Stimulated activated CD8-positive, alpha-beta memory T cell treated with anti-CD3 and anti-CD28 coated beads, Interleukin-7, amount 100 ng/mL, for 1 hour (primary cell): Measurements from ENCODE around the gene VWA8.

Experiments used
- DNase-seq, 2 donors: peaks; one replicate each; pipeline ENCODE4 v3.0.0-alpha.2; 2020; ENCODE audit warnings: low read depth in 2 of 2

The VWA8 gene

GRCh38 chr13:41802684-41803444, 158.0 kb downstream of the VWA8 start:
- DNase-seq: no peak

DNA sequence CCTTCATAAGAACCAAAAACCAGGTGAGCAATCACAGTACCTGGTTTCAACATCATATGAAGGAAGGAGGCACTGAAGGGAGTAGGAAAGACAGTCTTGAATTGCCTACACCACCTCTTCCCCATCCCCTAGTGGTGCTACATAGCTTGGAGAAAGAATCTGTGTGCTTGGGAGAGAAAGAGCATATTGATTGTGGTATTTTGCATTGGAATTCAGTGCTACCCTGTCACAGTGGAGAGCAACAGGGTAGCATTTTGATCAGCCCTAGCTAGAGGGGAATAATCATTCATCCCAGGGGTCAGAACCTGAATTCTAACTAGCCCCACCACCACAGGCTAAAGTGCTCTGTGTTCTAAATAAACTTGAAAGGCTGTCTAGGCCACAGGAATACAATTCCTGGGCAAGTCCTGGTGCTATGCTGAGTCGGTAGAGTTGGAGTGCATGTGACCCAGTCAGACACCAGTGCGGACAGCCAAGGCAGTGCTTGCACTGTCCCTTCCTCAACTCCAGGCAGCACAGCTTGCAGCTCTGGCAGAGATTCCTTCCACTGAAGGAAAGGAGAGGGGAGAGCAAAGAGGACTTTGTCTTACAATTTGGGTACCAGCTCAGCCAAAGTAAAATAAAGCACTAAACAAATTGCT, 158.7 kb downstream of the VWA8 start:
- no peak for DNase-seq

DNA sequence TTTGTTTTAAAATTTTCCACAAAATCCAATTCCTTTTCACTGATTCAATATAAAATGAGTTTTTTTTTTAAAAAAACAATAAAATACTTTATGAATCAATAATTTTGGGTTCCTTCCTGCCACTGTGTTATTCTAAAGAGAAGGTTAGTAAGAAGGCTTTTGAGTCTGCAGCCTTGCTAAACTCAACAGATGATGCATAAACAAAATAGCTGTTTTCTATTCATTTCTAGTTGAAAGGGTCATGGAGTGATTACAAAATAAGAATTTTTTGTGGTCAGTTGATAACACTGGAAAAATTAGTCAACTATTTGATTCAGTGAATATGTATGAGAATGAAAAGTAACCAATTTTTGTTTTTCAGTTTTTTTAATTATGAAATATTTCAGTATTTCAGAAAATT, 169.9 kb downstream of the VWA8 start:
- DNase-seq: no peak

DNA sequence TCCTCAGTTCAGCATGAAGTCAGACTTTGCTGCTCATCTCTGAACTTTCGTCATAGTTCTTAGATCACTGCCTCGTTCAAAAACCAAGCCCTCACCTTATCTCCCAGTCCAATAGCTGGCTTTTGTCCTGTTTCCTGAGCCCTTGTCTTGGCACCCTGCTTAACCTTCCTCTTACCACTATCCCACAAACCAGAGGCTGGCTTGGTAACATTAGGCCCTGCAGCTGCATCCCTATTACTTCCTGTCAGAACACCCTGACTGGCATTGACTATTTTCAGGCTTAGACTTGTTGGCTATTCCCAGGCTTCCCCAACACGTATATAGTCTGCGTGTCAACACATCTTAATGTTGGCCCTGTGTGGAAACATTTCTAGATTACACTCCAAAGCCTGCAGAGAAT, 172.4 kb downstream of the VWA8 start:
- DNase-seq: no peak

DNA sequence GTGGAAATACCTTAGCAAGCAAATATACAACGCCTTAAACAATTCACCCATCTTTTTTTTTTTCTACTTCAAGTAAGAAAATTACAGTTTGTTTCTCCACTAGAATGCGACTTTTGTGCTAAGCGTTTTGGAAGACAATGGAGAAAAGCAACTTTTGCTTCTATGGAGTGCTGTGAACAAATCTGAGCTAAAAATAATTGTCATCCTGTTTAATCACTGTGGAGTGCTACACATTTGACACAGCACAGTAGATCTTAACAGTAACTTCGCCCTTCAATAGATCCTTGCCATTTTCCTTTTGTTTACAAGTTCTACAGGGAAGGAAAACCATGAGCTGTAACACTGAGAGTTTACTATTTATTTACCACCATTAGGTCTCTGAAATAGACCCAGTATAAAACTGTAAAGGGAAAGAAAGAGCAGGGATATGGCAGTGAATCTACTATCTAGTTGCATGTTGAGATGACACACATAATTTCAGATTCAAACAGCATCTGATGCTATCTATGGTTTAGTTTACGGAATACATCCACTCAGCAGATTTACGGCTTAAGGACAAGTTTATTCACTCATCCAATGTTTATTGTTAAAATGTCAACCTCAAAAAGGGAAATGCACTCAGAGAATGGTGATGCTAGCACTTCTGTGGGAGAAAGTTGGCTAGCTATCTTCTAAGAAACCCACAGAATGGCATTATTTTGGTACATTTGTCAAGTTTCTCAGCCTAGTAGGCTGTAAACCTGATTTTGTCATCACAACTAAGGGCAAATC, 175.3 kb downstream of the VWA8 start:
- DNase-seq: no peak

DNA sequence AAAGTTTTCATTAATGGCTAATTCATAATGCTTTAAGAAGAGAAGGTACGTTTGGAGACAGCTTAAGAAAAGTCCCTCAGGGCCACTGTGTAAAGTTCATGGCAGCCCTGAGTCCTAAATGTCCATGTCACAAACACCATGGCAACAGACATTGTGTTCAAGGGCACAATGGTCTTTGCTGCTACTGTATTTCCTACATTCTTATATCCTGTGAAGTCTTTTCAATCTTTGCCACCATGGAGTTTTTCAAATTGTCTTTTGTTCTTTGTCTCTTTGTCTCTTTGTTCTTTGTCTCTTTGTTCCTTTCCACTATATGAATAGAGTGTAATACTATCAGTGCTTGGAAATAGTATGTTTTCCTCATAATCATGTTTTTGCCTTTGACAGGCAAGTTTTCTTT, 178.8 kb downstream of the VWA8 start:
- DNase-seq: no peak

DNA sequence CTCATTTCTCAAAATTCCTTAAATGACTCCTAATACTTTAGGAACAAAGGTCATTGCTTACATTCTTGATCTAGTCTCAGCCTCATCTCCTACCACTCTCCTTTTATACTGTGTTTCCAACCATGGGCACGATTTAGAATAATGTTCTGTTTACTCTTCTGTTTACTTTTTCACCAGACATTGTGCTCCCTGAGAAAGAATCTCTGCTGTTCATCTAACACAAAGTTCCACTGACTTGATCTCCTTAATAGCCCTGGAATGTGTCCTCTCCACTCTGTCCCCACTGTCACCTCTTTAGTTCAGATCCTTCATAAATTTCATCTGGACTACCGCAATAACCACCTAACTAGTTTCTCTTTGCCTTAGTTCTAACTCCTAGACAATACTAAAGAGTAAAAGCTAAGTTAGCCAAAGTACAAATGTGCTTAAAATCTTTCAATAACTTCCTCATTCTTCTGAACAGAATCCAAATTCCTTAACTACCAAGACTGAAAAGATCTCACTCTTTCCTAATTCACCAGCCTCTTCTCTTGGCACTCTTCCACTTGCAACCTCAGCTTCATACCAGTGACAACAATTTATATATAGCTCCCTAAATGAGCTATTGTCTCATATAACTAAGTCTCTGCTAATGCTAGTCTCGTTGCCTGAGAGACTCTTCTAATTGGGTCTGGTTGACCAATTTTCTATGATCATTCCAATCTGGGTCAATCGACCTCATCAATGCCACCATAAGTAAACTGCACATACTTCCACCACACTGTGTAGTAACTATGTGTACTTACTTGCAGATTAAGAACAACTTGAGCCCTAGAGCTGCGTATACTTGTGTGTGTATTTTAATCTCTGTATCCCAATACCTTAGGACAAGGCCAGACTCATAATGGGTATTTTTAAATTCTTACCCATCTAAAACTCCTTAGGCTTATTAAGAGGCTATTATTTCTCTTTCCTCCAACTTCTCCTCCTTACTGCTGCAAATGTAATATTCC, 179.9 kb downstream of the VWA8 start:
- no peak for DNase-seq

- no peak for DNase-seq
Observed at GRCh38 chr13:41775251-41775650, 185.7 kb downstream of the VWA8 start.

- DNase-seq: no peak
Observed at GRCh38 chr13:41774605-41775218, 186.2 kb downstream of the VWA8 start.

DNA sequence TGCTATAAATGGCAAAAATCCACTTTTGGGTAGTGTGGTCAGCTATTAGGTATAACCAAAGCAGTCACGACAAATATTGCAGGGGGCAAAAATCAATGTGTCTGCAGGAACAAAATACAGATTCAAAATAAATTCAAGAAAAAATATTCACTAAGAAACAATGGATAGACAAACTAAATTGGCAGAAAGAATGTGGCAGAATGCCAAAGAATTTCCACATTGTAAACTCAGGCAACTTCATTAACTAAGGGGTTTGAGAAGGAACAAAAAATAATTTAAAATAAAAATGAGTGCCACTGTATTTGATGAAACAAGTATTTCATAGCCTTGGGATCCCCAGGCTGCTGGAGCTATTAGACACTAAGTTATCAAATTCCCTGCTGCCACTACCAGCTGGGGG, 193.1 kb downstream of the VWA8 start:
- DNase-seq: no peak

- DNase-seq: no peak
Observed at GRCh38 chr13:41766439-41766838, 194.5 kb downstream of the VWA8 start.

- DNase-seq: no peak
Observed at GRCh38 chr13:41765813-41766212, 195.1 kb downstream of the VWA8 start.

DNA sequence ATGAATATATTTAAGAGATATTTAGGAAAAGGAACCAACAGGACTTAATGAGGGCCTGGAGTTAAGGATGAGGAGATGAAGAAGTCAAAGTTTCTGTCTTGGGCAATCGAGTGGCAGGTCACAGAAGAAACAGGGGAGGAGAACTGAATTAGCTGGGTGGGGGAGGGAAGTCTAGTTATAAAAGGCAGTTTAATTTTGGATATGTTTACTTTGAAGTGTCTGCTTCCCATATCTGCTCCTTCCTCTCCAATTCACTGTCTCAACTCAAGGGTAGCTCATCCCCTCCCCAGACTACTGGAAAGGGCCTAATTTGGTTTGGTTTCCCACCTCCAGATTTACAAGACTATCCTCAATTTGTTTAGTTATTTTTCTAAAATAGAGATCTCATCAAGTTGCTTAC, 195.9 kb downstream of the VWA8 start:
- no peak for DNase-seq

DNA sequence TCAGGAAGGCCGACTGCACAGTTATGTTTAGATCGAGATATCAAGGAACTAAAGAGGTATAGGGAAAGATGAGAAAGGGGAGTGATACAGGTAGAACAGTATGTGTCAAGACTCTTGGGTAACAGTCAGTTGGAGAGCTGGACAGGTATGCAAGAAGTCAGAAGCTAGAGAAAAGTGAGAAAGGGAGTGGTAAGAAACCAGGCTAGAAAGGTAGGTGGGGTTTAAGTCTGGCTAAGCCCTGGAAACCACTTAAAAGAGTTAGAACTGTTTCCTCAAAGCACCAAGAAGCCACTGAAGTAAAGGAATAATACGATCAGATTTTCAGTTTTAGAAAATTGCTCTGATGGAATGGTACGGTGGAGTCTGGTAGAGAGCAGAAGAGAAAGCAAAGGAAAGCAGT, 196.4 kb downstream of the VWA8 start:
- no peak for DNase-seq

- DNase-seq: no peak
Observed at GRCh38 chr13:41763782-41764181, 197.1 kb downstream of the VWA8 start.

DNA sequence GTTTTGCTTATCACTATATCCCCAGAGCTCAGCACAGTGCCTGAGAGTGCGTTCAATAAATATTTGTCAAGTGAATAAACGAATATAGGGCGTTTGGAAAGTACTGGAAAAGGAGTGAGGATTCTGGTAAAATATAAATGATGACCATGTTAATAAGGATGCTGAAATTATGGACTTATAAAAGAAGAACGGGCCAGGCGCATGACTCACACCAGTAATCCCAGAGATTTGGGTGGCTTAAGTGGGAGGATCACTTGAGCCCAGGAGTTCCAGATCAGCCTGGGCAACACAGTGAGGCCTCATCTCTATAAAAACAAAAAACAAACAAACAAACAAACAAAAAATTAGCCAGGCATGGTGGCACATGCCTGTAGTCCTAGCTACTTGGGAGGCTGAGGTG, 198.1 kb downstream of the VWA8 start:
- no peak for DNase-seq

GRCh38 chr13:41756198-41756880, 204.6 kb downstream of the VWA8 start:
- no peak for DNase-seq

GRCh38 chr13:41751734-41752445, 209.0 kb downstream of the VWA8 start:
- no peak for DNase-seq

- DNase-seq: no peak
Observed at GRCh38 chr13:41751277-41751676, 209.6 kb downstream of the VWA8 start.

GRCh38 chr13:41746259-41746658, 214.7 kb downstream of the VWA8 start:
- no peak for DNase-seq
